K562 (cell line): ENCODE measurements around the gene FNDC1. TPM values are rescaled to one million over a fixed set of nuclear protein-coding genes. Genes with fewer than 3 reads are reported as not detected.

Experiments used
- ATAC-seq: fragments of 200-7000 bp; cut with Tn5 transposase; 3 replicates; pipeline ENCODE4 v1.9.1; 2020; ENCODE audit warnings: moderate library complexity
- BruUV-seq: library from RNA; stranded (reverse); fragments of 400-500 nt; replicated peaks from 2 replicates; lab custom pipeline; 2021; lab: Mats Ljungman, UMichigan
- CTCF ChIA-PET: fragments of 300-600 bp; formaldehyde crosslinking; extraction: SDS; loops from one replicate; lab custom pipeline; 2021; ENCODE audit warnings: low intra/inter-chr PET ratio; lab: Yijun Ruan, JAX
- POLR2A ChIA-PET: fragments of 300-600, 350-650 bp; sonication (Branson Sonifier 250); formaldehyde crosslinking; extraction: SDS; loops from one replicate; lab custom pipeline; 2021; ENCODE audit warnings: antibody characterized with exemption, inconsistent platforms; lab: Yijun Ruan, JAX
- DNase-seq, 4 experiments: peaks; one replicate each; pipeline versions ENCODE4 v3.0.0 to v3.0.0-alpha.2; 2011 to 2018; ENCODE audit warnings: low spot score in 3 of 4, mixed read lengths in 3 of 4; ENCODE audit errors: extremely low read depth in 1 of 4
- FAIRE-seq: peaks from 2 replicates; lab custom pipeline; 2011; peaks lifted over from hg19 to GRCh38; lab: Jason Lieb, UNC
- H2AFZ ChIP-seq: 2 replicates; pipeline ENCODE4 v1.6.0; 2011; ENCODE audit warnings: low read depth, low read length, control low read depth, inconsistent platforms
- H3K27ac ChIP-seq: fragments of 200-600 bp; 3 replicates; pipeline ENCODE4 v1.8.0; 2011; ENCODE audit warnings: low read depth, mild to moderate bottlenecking, control low read depth, inconsistent platforms, low read length, moderate library complexity, mixed read lengths; ENCODE audit errors: extremely low read depth
- H3K27me3 ChIP-seq, 2 experiments: fragments of 300-600 bp in 1 of 2; 2 replicates in 1 of 2; 3 replicates in 1 of 2; pipeline versions ENCODE4 v1.6.0 to v1.8.0; 2011; ENCODE audit warnings: inconsistent platforms in 2 of 2, low read length in 2 of 2, mild to moderate bottlenecking in 1 of 2, mixed read lengths in 1 of 2, moderate library complexity in 1 of 2; ENCODE audit not compliant: control insufficient read depth in 2 of 2, insufficient read depth in 2 of 2
- H3K36me3 ChIP-seq: fragments of 300-600 bp; 3 replicates; pipeline ENCODE4 v1.8.0; 2011; ENCODE audit warnings: mild to moderate bottlenecking, low read length, inconsistent platforms; ENCODE audit not compliant: control insufficient read depth, insufficient read depth
- H3K4me1 ChIP-seq, 2 experiments: fragments of 200-600 bp in 1 of 2; replicated peaks in 1 of 2; 2 replicates in 1 of 2; 3 replicates in 1 of 2; pipeline versions ENCODE4 v1.5.1 to v1.8.0; 2011; ENCODE audit warnings: inconsistent platforms in 2 of 2, low read length in 2 of 2, mild to moderate bottlenecking in 1 of 2, mixed read lengths in 1 of 2, moderate library complexity in 1 of 2; ENCODE audit not compliant: control insufficient read depth in 2 of 2, insufficient read depth in 2 of 2
- H3K4me2 ChIP-seq: 2 replicates; pipeline ENCODE4 v1.6.1; 2011; ENCODE audit warnings: low read length, control low read depth, inconsistent platforms, mixed read lengths; ENCODE audit not compliant: insufficient read depth
- H3K4me3 ChIP-seq: fragments of 200-600 bp; sonication (generic), shearing (Covaris generic); 2 replicates; pipeline ENCODE4 v1.5.1; 2016; ENCODE audit warnings: control low read depth, inconsistent platforms
- H3K79me2 ChIP-seq: fragments of 200-600 bp; 3 replicates; pipeline ENCODE4 v1.8.0; 2011; ENCODE audit warnings: low read length, inconsistent platforms; ENCODE audit not compliant: control insufficient read depth, insufficient read depth
- H3K9ac ChIP-seq, 2 experiments: 2 replicates each; pipeline versions ENCODE4 v1.6.0 to v1.6.1; 2011; ENCODE audit warnings: low read depth in 2 of 2, low read length in 2 of 2, control low read depth in 1 of 2, inconsistent platforms in 1 of 2, mild to moderate bottlenecking in 1 of 2, mixed read lengths in 1 of 2; ENCODE audit not compliant: insufficient read depth in 1 of 2
- H3K9me1 ChIP-seq: one replicate; pipeline ENCODE4 v1.6.0; 2011; ENCODE audit warnings: inconsistent platforms, mild to moderate bottlenecking, low read length, moderate library complexity; ENCODE audit not compliant: control insufficient read depth, insufficient read depth
- H3K9me3 ChIP-seq: replicated peaks from 2 replicates; pipeline ENCODE4 v1.5.1; 2011; ENCODE audit warnings: low read depth, low read length, inconsistent platforms; ENCODE audit not compliant: control insufficient read depth, insufficient read depth
- H4K20me1 ChIP-seq: replicated peaks from 2 replicates; pipeline ENCODE4 v1.6.1; 2011; ENCODE audit warnings: low read length, inconsistent platforms, mixed read lengths; ENCODE audit not compliant: control insufficient read depth, insufficient read depth
- ELF4 ChIP-seq: fragments of 450-650 bp; formaldehyde crosslinking; IDR thresholded peaks from 2 replicates; pipeline ENCODE4 v1.4.0; 2022; ENCODE audit warnings: missing genetic modification characterization
- MCM7 ChIP-seq, 2 experiments: fragments of 450-650 bp; IDR thresholded peaks; 2 replicates each; pipeline ENCODE4 v1.6.1; 2016 to 2018
- MECOM ChIP-seq: fragments of 250-450 bp; sonication (Bioruptor Pico); IDR thresholded peaks from 2 replicates; pipeline ENCODE4 v1.8.0; 2022; ENCODE audit warnings: inconsistent platforms
- NR3C1 ChIP-seq: sonication (generic); formaldehyde crosslinking; IDR thresholded peaks from 2 replicates; pipeline ENCODE4 v1.8.1; 2022; ENCODE audit warnings: missing genetic modification reagents
- PRMT5 ChIP-seq: sonication (generic); formaldehyde crosslinking; IDR thresholded peaks from 2 replicates; pipeline ENCODE4 v1.5.0; 2020; ENCODE audit warnings: missing genetic modification reagents
- ZNF695 ChIP-seq: fragments of 450-650 bp; formaldehyde crosslinking; IDR thresholded peaks from 2 replicates; pipeline ENCODE4 v1.4.0; 2020; ENCODE audit warnings: mild to moderate bottlenecking, moderate library complexity
- WGBS: fragments of 100-300 bp; shearing (Covaris generic); methylation state at CpG from one replicate; pipeline ENCODE4 v1.1.6; 2016; ENCODE audit warnings: low coverage, mixed read lengths; ENCODE audit not compliant: insufficient coverage; ENCODE audit errors: missing lambda C conversion rate; 5-methylcytosine and 5-hydroxymethylcytosine counted together
- in situ Hi-C: fragments of 300-500 bp; cut with MboI; formaldehyde crosslinking; loops from 4 replicates; pipeline ENCODE4 v1.15.0; 2018; ENCODE audit warnings: inconsistent platforms, mixed read lengths
- intact Hi-C: fragments of 100-400 bp; cut with micrococcal nuclease; formaldehyde crosslinking; loops from 2 replicates; pipeline ENCODE4 v1.14.2; 2022
- polyA plus RNA-seq, 8 experiments: library from polyadenylated mRNA; depleted of rRNA in 4 of 8; stranded (reverse) in 5 of 8; unstranded in 3 of 8; fragments of >200 nt; fragmentation: Nextera tagmentation in 2 of 8; fragmentation: Illumina TruSeq in 1 of 8; extraction: Ambion mirVana in 2 of 8; extraction: Trizol in 1 of 8; gene quantifications; 2 replicates each; pipeline versions ENCODE4 v1.2.1 to v1.2.3, GENCODE V29; 2011 to 2014; ENCODE audit warnings: inconsistent platforms in 1 of 8, missing spikeins in 1 of 8
- total RNA-seq, 7 experiments: library from RNA; depleted of rRNA in 6 of 7; stranded (reverse); fragments of >200 nt in 6 of 7; fragmentation: Illumina TruSeq in 2 of 7; extraction: Trizol in 2 of 7; gene quantifications; 2 replicates each; pipeline versions ENCODE4 v1.2.1 to v1.2.3, GENCODE V29; 2011 to 2021; ENCODE audit warnings: low replicate concordance in 1 of 7
- TF ChIP-seq, protein P1 (sequence below): fragments of 250-450 bp; sonication (Bioruptor Pico); IDR thresholded peaks from 2 replicates; pipeline ENCODE4 v1.4.0; 2020
- TF ChIP-seq, protein P2 (sequence below): sonication (generic); formaldehyde crosslinking; IDR thresholded peaks from 2 replicates; pipeline ENCODE4 v1.9.0; 2022; ENCODE audit warnings: mild to moderate bottlenecking, missing genetic modification reagents
- TF ChIP-seq, protein P3 (sequence below): sonication (generic); formaldehyde crosslinking; IDR thresholded peaks from 2 replicates; pipeline ENCODE4 v1.9.0; 2022; ENCODE audit warnings: mild to moderate bottlenecking, missing genetic modification reagents

The FNDC1 gene
- total and polyA plus RNA-seq, 9 of the 15 experiments (the other 6 are each of a cell fraction or from before 2014, with no cell fraction given): not detected

DNA sequence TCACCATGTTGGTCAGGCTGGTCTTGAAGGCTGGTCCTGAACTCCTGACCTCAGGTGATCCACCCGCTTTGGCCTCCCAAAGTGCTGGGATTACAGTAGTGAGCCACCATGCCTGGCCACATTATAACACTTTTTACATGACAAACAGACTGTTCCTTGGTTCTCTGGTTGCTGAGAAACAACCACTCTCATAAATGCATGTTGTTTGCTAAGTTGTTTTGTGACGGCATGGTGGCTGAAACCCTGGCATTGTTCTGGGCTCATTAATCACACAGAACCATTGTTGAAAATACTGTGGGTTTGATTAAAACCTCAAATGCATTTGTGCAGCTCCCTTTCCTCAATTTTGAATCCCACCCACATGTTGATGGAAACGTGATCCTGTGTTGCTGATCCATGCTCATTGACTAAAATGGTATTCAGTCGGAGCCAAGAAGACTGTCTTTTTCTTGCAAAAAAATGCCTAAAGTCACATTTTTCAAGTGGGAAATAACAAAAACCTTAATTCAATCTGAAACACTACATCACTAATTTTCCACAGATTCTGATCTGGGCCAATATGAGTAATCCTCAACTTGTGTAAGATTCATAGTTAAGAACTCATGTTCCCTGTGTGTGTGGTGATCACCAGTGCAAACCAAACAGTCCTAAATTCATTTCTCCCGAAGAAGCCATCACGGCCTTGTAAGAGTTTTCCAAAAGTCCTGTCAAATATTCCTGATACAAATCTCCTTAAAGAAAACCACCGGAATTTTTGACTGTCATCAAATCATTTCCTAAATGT is 132.8 kb downstream of the FNDC1 start:
- Histone ChIP-seq H3K27me3 (peaks cover 3 to 17% of the 10 kb centered on the region in 2 experiments; a peak in 2 of 5 replicates), H3K9me3 (no peaks in the 10 kb centered on the region), H3K4me1 (no peaks in the 10 kb centered on the region), H3K4me2 (no peak overlapping the region), H3K4me3 (no peak overlapping the region), H3K9ac (no peak overlapping the region), H3K27ac (no peak overlapping the region), H3K79me2 (no peaks in the 10 kb centered on the region), H2AFZ (no peak overlapping the region), H3K9me1 (no peaks in the 10 kb centered on the region), H3K36me3 (no peaks in the 10 kb centered on the region), H4K20me1 (no peaks in the 10 kb centered on the region)
- FAIRE-seq (no peak), DNase-seq (no peak)
- intact Hi-C loops (no loop called here), in situ Hi-C loops (no loop called here)
- under 1% methylated on average over 7 of the region's 7 CpGs for WGBS
- ChIA-PET CTCF (no interaction called here), POLR2A (interaction anchor here (0.6 kb wide), 1 partner anchor 11 kb away, joined by 3 read pairs; no protein-coding TSS in a partner anchor)
- no TSS peak for BruUV-seq
- TF ChIP-seq ELF4 (CRISPR knock-in tag) (no peak), MCM7 (IDR thresholded peaks at IDR 0.05) (no peak), MECOM (CRISPR knock-in tag) (no peak)
- TF ChIP-seq, all 486 proteins: peak for 0
- no peak for ATAC-seq

DNA sequence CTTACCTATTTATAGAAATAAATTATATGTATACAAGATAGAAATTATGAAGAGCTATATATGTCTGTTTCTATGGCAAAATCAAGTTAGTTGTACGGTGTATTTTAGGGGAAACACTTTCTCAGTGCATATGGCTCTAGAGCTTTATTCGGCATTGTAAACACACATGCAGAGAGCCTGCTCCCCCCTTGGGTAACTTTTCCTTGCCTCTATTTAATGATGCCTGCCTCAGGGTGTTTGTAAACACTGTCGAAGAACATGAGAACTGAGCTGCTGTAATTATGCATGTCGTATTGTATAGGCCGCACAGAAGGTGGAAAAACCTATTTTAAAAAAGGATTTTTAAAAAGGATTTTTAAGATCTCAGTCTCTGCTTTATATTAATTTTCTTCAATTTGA is 133.4 kb downstream of the FNDC1 start:
- H3K4me2 ChIP-seq: no peak overlapping the region
- ATAC-seq (no peak), FAIRE-seq (no peak), DNase-seq (no peak)
- H3K9me1 ChIP-seq: no peaks in the 10 kb centered on the region
- H3K27ac ChIP-seq: no peak overlapping the region
- no peak overlapping the region for H3K4me3 ChIP-seq
- H3K9me3 ChIP-seq: no peaks in the 10 kb centered on the region
- no TSS peak for BruUV-seq
- no peak overlapping the region for H3K9ac ChIP-seq
- no peaks in the 10 kb centered on the region for H4K20me1 ChIP-seq
- ChIA-PET CTCF (no interaction called here), POLR2A (no interaction called here)
- intact Hi-C loops (no loop called here), in situ Hi-C loops (no loop called here)
- no peaks in the 10 kb centered on the region for H3K4me1 ChIP-seq
- WGBS: 0% methylated on average over 5 of the region's 5 CpGs
- peaks cover 3 to 17% of the 10 kb centered on the region in 2 experiments; a peak in 2 of 5 replicates for H3K27me3 ChIP-seq
- H3K36me3 ChIP-seq: no peaks in the 10 kb centered on the region
- H2AFZ ChIP-seq: no peak overlapping the region
- no peaks in the 10 kb centered on the region for H3K79me2 ChIP-seq
- TF ChIP-seq, protein P1, sequence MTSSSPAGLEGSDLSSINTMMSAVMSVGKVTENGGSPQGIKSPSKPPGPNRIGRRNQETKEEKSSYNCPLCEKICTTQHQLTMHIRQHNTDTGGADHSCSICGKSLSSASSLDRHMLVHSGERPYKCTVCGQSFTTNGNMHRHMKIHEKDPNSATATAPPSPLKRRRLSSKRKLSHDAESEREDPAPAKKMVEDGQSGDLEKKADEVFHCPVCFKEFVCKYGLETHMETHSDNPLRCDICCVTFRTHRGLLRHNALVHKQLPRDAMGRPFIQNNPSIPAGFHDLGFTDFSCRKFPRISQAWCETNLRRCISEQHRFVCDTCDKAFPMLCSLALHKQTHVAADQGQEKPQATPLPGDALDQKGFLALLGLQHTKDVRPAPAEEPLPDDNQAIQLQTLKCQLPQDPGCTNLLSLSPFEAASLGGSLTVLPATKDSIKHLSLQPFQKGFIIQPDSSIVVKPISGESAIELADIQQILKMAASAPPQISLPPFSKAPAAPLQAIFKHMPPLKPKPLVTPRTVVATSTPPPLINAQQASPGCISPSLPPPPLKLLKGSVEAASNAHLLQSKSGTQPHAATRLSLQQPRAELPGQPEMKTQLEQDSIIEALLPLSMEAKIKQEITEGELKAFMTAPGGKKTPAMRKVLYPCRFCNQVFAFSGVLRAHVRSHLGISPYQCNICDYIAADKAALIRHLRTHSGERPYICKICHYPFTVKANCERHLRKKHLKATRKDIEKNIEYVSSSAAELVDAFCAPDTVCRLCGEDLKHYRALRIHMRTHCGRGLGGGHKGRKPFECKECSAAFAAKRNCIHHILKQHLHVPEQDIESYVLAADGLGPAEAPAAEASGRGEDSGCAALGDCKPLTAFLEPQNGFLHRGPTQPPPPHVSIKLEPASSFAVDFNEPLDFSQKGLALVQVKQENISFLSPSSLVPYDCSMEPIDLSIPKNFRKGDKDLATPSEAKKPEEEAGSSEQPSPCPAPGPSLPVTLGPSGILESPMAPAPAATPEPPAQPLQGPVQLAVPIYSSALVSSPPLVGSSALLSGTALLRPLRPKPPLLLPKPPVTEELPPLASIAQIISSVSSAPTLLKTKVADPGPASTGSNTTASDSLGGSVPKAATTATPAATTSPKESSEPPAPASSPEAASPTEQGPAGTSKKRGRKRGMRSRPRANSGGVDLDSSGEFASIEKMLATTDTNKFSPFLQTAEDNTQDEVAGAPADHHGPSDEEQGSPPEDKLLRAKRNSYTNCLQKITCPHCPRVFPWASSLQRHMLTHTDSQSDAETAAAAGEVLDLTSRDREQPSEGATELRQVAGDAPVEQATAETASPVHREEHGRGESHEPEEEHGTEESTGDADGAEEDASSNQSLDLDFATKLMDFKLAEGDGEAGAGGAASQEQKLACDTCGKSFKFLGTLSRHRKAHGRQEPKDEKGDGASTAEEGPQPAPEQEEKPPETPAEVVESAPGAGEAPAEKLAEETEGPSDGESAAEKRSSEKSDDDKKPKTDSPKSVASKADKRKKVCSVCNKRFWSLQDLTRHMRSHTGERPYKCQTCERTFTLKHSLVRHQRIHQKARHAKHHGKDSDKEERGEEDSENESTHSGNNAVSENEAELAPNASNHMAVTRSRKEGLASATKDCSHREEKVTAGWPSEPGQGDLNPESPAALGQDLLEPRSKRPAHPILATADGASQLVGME: no peak
- TF ChIP-seq, protein P2, sequence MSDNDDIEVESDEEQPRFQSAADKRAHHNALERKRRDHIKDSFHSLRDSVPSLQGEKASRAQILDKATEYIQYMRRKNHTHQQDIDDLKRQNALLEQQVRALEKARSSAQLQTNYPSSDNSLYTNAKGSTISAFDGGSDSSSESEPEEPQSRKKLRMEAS (CRISPR knock-in tag): no peak
- TF ChIP-seq, protein P3, sequence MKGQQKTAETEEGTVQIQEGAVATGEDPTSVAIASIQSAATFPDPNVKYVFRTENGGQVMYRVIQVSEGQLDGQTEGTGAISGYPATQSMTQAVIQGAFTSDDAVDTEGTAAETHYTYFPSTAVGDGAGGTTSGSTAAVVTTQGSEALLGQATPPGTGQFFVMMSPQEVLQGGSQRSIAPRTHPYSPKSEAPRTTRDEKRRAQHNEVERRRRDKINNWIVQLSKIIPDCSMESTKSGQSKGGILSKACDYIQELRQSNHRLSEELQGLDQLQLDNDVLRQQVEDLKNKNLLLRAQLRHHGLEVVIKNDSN (CRISPR knock-in tag): no peak
- TF ChIP-seq ZNF695 (CRISPR knock-in tag): no peak
- TF ChIP-seq PRMT5 (CRISPR knock-in tag): no peak
- TF ChIP-seq NR3C1: no peak
